ENCODE results near the gene BICD2. TPM values are rescaled to one million over a fixed set of nuclear protein-coding genes. Genes with fewer than 3 reads are reported as not detected.

Gene BICD2
- total RNA-seq, 4 donors from 2014 or later: 36.2 to 46.7 (median 41.6) TPM

GRCh38 chr9:92780206-92780605 lies 15.6 kb upstream of the BICD2 start:
- TF ChIP-seq EP300 (IDR thresholded peaks at IDR 0.05): no peak
- TF ChIP-seq CTCF (IDR thresholded peaks at IDR 0.05): no peak
- TF ChIP-seq POLR2A (IDR thresholded peaks at IDR 0.05): no peak
- no peaks in the 10 kb centered on the region for H3K4me1 ChIP-seq

GRCh38 chr9:92775466-92775865 lies 10.8 kb upstream of the BICD2 start:
- no peak overlapping the region for H3K4me3 ChIP-seq
- no peaks in the 10 kb centered on the region for H3K27me3 ChIP-seq
- TF ChIP-seq EP300 (IDR thresholded peaks at IDR 0.05): no peak
- TF ChIP-seq CTCF (IDR thresholded peaks at IDR 0.05): no peak
- TF ChIP-seq POLR2A (IDR thresholded peaks at IDR 0.05): no peak
- H3K27ac ChIP-seq: no peak overlapping the region
- H3K9me3 ChIP-seq: peaks cover 0 to 6% (median 0%) of the 10 kb centered on the region in 4 donors
- 81 to 87% methylated on average over 5 of the region's 5 CpGs for WGBS, 2 donors
- H3K4me1 ChIP-seq: peaks cover 0 to 4% (median 0%) of the 10 kb centered on the region in 4 donors
- no peak for DNase-seq (ENCODE audit: low spot score in 2 of 2)
- H3K36me3 ChIP-seq: no peaks in the 10 kb centered on the region

More at GRCh38 chr9:92780206-92780605, 15.6 kb upstream of the BICD2 start:
- H3K27me3 ChIP-seq: no peaks in the 10 kb centered on the region
- no peak overlapping the region for H3K27ac ChIP-seq
- DNase-seq (ENCODE audit: low spot score in 2 of 2): no peak
- no peak overlapping the region for H3K4me3 ChIP-seq
- H3K9me3 ChIP-seq: peaks cover 0 to 6% (median 0%) of the 10 kb centered on the region in 4 donors
- H3K36me3 ChIP-seq: no peaks in the 10 kb centered on the region

DNA sequence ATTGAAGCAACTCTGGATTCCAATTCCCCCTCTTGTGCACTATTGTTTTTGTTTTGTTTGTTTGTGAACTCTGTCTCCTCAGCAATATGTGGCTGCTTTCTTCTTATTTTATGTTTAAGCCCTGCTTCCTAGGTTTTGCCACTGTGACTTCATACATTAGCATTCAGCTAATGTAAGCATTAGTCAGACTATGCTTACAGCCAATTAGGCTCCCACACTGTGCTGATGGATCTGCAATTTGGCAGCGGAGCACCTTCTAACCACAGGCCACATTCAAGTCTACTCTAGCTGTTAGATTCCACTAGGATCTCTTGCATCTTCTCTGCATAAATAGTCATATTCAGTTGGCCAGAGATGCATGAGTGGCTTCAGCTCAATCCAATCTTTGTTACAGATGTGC lies 9.6 kb upstream of the BICD2 start:
- Histone ChIP-seq H3K9me3 (peaks cover 0 to 6% (median 0%) of the 10 kb centered on the region in 4 donors), H3K4me3 (no peak overlapping the region), H3K27me3 (no peaks in the 10 kb centered on the region), H3K27ac (no peak overlapping the region), H3K36me3 (no peaks in the 10 kb centered on the region), H3K4me1 (peaks cover 0 to 8% (median 0%) of the 10 kb centered on the region in 4 donors)
- TF ChIP-seq CTCF (IDR thresholded peaks at IDR 0.05): no peak
- no peak for TF ChIP-seq POLR2A (IDR thresholded peaks at IDR 0.05)
- TF ChIP-seq EP300 (IDR thresholded peaks at IDR 0.05): no peak
- no peak for DNase-seq (ENCODE audit: low spot score in 2 of 2)
- WGBS, 2 donors: 20 to 50% methylated on average over 1 of the region's 1 CpG

DNA sequence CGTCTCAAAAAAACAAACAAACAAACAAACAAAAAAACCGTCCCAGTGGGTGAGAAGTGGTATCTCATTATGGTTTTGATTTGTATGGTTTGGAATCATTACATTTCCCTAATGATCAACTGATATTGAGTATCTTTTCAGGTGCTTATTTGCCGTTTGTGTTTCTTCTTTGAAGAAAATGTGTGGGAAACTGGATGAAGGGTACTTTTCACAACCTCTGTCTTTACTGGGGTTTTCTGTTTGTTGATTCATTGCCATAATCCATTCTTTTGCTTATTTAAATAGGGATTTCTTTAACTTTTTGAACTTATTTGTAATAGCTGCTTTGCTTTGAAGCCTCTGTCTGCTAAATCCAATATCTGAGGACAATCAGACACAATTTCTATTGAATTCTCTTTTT lies 9.2 kb upstream of the BICD2 start:
- WGBS, 2 donors: 78 to 83% methylated on average over 3 of the region's 3 CpGs
- H3K27me3 ChIP-seq: no peaks in the 10 kb centered on the region
- TF ChIP-seq POLR2A (IDR thresholded peaks at IDR 0.05): no peak
- TF ChIP-seq EP300 (IDR thresholded peaks at IDR 0.05): no peak
- no peak for TF ChIP-seq CTCF (IDR thresholded peaks at IDR 0.05)
- H3K36me3 ChIP-seq: no peaks in the 10 kb centered on the region
- no peak for DNase-seq (ENCODE audit: low spot score in 2 of 2)
- peaks cover 0 to 8% (median 0%) of the 10 kb centered on the region in 4 donors for H3K4me1 ChIP-seq
- no peak overlapping the region for H3K27ac ChIP-seq
- H3K9me3 ChIP-seq: peaks cover 0 to 3% (median 0%) of the 10 kb centered on the region in 4 donors
- no peak overlapping the region for H3K4me3 ChIP-seq

DNA sequence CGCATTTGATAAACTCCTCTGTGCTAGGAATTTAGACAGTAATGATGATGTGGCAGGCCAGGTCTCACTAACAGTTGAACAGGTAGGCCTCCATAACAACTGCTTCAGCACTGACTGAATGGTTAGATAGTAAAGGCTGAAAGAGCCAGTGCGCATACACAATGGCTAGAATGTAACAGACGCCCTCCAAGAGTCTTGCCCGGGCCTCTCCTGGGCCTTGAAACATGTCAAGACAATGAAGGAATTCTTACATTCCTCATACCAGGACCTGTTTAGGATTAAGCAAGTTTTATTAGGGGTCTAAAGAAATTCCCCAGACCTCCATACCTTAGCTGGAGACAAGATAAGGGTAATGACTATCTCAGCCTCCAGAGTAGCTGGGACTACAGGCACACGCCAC lies 6.7 kb upstream of the BICD2 start:
- Histone ChIP-seq H3K36me3 (no peaks in the 10 kb centered on the region), H3K9me3 (no peaks in the 10 kb centered on the region), H3K27ac (no peak overlapping the region), H3K4me1 (peaks cover 0 to 8% (median under 1%) of the 10 kb centered on the region in 4 donors), H3K4me3 (no peak overlapping the region), H3K27me3 (no peaks in the 10 kb centered on the region)
- no peak for TF ChIP-seq EP300 (IDR thresholded peaks at IDR 0.05)
- TF ChIP-seq CTCF (IDR thresholded peaks at IDR 0.05): no peak
- no peak for DNase-seq (ENCODE audit: low spot score in 2 of 2)
- 93 to 94% methylated on average over 5 of the region's 5 CpGs for WGBS, 2 donors

All from tibial nerve (tissue), 4 donors.